K562 (cell line): ENCODE measurements around the gene ZNF577. TPM values are rescaled to one million over a fixed set of nuclear protein-coding genes. Genes with fewer than 3 reads are reported as not detected.

Experiments used
- CTCFL ChIP-seq: IDR thresholded peaks from 2 replicates; pipeline ENCODE4 v1.6.1; 2011; ENCODE audit warnings: borderline replicate concordance, low read depth, mild to moderate bottlenecking, moderate library complexity, low read length; ENCODE audit not compliant: insufficient read depth, poor library complexity, severe bottlenecking
- FOXK1 ChIP-seq: sonication (generic); formaldehyde crosslinking; IDR thresholded peaks from 2 replicates; pipeline ENCODE4 v1.8.0; 2022; ENCODE audit warnings: missing genetic modification reagents, mild to moderate bottlenecking, borderline replicate concordance
- IRF1 ChIP-seq: sonication (generic); formaldehyde crosslinking; IDR thresholded peaks from 2 replicates; pipeline ENCODE4 v1.8.0; 2022; ENCODE audit warnings: missing genetic modification reagents, mild to moderate bottlenecking, borderline replicate concordance
- MITF ChIP-seq: IDR thresholded peaks from 2 replicates; pipeline ENCODE4 v1.6.1; 2014; ENCODE audit warnings: antibody characterized with exemption
- MTA2 ChIP-seq: fragments of 450-650 bp; IDR thresholded peaks from 2 replicates; pipeline ENCODE4 v1.6.1; 2016; ENCODE audit warnings: low read depth
- NCOA1 ChIP-seq: fragments of 450-650 bp; IDR thresholded peaks from 2 replicates; pipeline ENCODE4 v1.6.1; 2016; ENCODE audit warnings: low read depth
- PRDM10 ChIP-seq: fragments of 450-650 bp; IDR thresholded peaks from 2 replicates; pipeline ENCODE4 v1.6.1; 2018; ENCODE audit not compliant: partially characterized antibody
- PRPF4 ChIP-seq: fragments of 200-400 bp; formaldehyde crosslinking; IDR thresholded peaks from one replicate; pipeline ENCODE4 v1.6.1; 2017; ENCODE audit warnings: low read length, low read depth, mild to moderate bottlenecking; ENCODE audit not compliant: insufficient read depth, poor library complexity, severe bottlenecking
- STAG1 ChIP-seq: sonication (generic); formaldehyde crosslinking; IDR thresholded peaks from 2 replicates; pipeline ENCODE4 v1.5.0; 2020; ENCODE audit warnings: missing genetic modification reagents, borderline replicate concordance
- TAL1 ChIP-seq: fragments of 450-650 bp; IDR thresholded peaks from 2 replicates; pipeline ENCODE4 v1.6.1; 2016; ENCODE audit warnings: mild to moderate bottlenecking
- polyA plus RNA-seq, 8 experiments: library from polyadenylated mRNA; depleted of rRNA in 4 of 8; stranded (reverse) in 5 of 8; unstranded in 3 of 8; fragments of >200 nt; fragmentation: Nextera tagmentation in 2 of 8; fragmentation: Illumina TruSeq in 1 of 8; extraction: Ambion mirVana in 2 of 8; extraction: Trizol in 1 of 8; gene quantifications; 2 replicates each; pipeline versions ENCODE4 v1.2.1 to v1.2.3, GENCODE V29; 2011 to 2014; ENCODE audit warnings: inconsistent platforms in 1 of 8, missing spikeins in 1 of 8
- total RNA-seq, 7 experiments: library from RNA; depleted of rRNA in 6 of 7; stranded (reverse); fragments of >200 nt in 6 of 7; fragmentation: Illumina TruSeq in 2 of 7; extraction: Trizol in 2 of 7; gene quantifications; 2 replicates each; pipeline versions ENCODE4 v1.2.1 to v1.2.3, GENCODE V29; 2011 to 2021; ENCODE audit warnings: low replicate concordance in 1 of 7
- TF ChIP-seq, protein P1 (sequence below): fragments of 450-650 bp; IDR thresholded peaks from 2 replicates; pipeline ENCODE4 v1.6.1; 2017; ENCODE audit warnings: antibody characterized with exemption
- TF ChIP-seq, protein P2 (sequence below), 3 experiments: fragments of 200-800 bp in 1 of 3; sonication (Bioruptor generic) in 1 of 3; sonication (generic) in 1 of 3; formaldehyde crosslinking in 1 of 3; IDR thresholded peaks; 2 replicates each; pipeline versions ENCODE4 v1.6.1 to v1.8.0; 2016 to 2022; ENCODE audit warnings: mild to moderate bottlenecking in 2 of 3, missing compliant biosample characterization in 2 of 3, missing genetic modification characterization in 2 of 3, missing genetic modification reagents in 1 of 3
- TF ChIP-seq, protein P3 (sequence below): fragments of 250-450 bp; sonication (Bioruptor Pico); IDR thresholded peaks from 2 replicates; pipeline ENCODE4 v1.6.1; 2021; ENCODE audit warnings: mild to moderate bottlenecking

Gene ZNF577
- total and polyA plus RNA-seq, 9 of the 15 experiments (the other 6 are each of a cell fraction or from before 2014, with no cell fraction given): 1.3 to 12.7 (median 7.0) TPM

- TF ChIP-seq, protein P1, sequence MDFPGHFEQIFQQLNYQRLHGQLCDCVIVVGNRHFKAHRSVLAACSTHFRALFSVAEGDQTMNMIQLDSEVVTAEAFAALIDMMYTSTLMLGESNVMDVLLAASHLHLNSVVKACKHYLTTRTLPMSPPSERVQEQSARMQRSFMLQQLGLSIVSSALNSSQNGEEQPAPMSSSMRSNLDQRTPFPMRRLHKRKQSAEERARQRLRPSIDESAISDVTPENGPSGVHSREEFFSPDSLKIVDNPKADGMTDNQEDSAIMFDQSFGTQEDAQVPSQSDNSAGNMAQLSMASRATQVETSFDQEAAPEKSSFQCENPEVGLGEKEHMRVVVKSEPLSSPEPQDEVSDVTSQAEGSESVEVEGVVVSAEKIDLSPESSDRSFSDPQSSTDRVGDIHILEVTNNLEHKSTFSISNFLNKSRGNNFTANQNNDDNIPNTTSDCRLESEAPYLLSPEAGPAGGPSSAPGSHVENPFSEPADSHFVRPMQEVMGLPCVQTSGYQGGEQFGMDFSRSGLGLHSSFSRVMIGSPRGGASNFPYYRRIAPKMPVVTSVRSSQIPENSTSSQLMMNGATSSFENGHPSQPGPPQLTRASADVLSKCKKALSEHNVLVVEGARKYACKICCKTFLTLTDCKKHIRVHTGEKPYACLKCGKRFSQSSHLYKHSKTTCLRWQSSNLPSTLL: no peak; the same call in 1 of the 2 replicates
- TF ChIP-seq IRF1 (CRISPR knock-in tag) (no peak), MITF (no peak), NCOA1 (peak; percentile 54; the same call in 1 of the 2 replicates), STAG1 (CRISPR knock-in tag) (no peak), MTA2 (no peak), CTCFL (peak; percentile 55), TAL1 (no peak), PRDM10 (peak; percentile 12), FOXK1 (peak; percentile 76; the same call in 1 of the 2 replicates), PRPF4 (no peak)
- TF ChIP-seq, protein P2, sequence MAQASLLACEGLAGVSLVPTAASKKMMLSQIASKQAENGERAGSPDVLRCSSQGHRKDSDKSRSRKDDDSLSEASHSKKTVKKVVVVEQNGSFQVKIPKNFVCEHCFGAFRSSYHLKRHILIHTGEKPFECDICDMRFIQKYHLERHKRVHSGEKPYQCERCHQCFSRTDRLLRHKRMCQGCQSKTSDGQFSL (CRISPR knock-in tag; IDR thresholded peaks at IDR 0.05): no peak
- TF ChIP-seq, protein P2 (tag; IDR thresholded peaks at IDR 0.05): no peak
- TF ChIP-seq, protein P3, sequence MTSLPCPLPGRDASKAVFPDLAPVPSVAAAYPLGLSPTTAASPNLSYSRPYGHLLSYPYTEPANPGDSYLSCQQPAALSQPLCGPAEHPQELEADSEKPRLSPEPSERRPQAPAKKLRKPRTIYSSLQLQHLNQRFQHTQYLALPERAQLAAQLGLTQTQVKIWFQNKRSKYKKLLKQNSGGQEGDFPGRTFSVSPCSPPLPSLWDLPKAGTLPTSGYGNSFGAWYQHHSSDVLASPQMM: no peak
These were observed 16.8 kb upstream of the ZNF577 start, which contains the start of gene ZNF649 (continued) for GRCh38 chr19:51904331-51905165.
